HG02642 (cell line): ENCODE results near the gene HTT.
"Not testable (repeated sequence)": the region's sequence is repeated elsewhere in the genome, so short reads cannot be mapped to it uniquely, and the experiment has no call there.

Experiments used
- ATAC-seq: cut with Tn5 transposase; IDR thresholded peaks from one replicate; pipeline ENCODE4 v1.9.1; 2021; ENCODE audit warnings: mild to moderate bottlenecking; ENCODE audit not compliant: unreplicated experiment, poor library complexity

HTT gene

GRCh38 chr4:3044870-3045819 is 29.3 kb upstream of the HTT start:
- ATAC-seq: no peak

GRCh38 chr4:3046162-3046561 is 28.3 kb upstream of the HTT start:
- no peak for ATAC-seq

- no peak for ATAC-seq
Measured at GRCh38 chr4:3046623-3047022, 27.9 kb upstream of the HTT start.

GRCh38 chr4:3047464-3048286 is 26.8 kb upstream of the HTT start:
- peak; percentile 94 for ATAC-seq

GRCh38 chr4:3051141-3051897 is 23.2 kb upstream of the HTT start:
- ATAC-seq: not testable (repeated sequence)

GRCh38 chr4:3054169-3054759 is 20.2 kb upstream of the HTT start:
- no peak for ATAC-seq

GRCh38 chr4:3059943-3060342 is 14.5 kb upstream of the HTT start:
- no peak for ATAC-seq

- ATAC-seq: no peak
Measured at GRCh38 chr4:3060946-3061345, 13.5 kb upstream of the HTT start.

GRCh38 chr4:3062471-3062870 is 12.0 kb upstream of the HTT start:
- ATAC-seq: no peak

- no peak for ATAC-seq
Measured at GRCh38 chr4:3065551-3065950, 8.9 kb upstream of the HTT start.

GRCh38 chr4:3066836-3067400 is 7.6 kb upstream of the HTT start:
- no peak for ATAC-seq

GRCh38 chr4:3067473-3068001 is 6.9 kb upstream of the HTT start:
- no peak for ATAC-seq

- ATAC-seq: no peak
Measured at GRCh38 chr4:3069661-3070199, 4.8 kb upstream of the HTT start.

- ATAC-seq: no peak
Measured at GRCh38 chr4:3070709-3071500, 3.6 kb upstream of the HTT start.

GRCh38 chr4:3071811-3072210 is 2.7 kb upstream of the HTT start:
- ATAC-seq: no peak

- peak; percentile 37 for ATAC-seq
Measured at GRCh38 chr4:3073158-3074077, 1.1 kb upstream of the HTT start.

- ATAC-seq: peak; percentile 16
Measured at GRCh38 chr4:3074846-3075651, 568 bp downstream of the HTT start.
